Kasumi-1 (cell line): ENCODE data around the gene AGRN.
"Not testable (repeated sequence)": the region's sequence is repeated elsewhere in the genome, so short reads cannot be mapped to it uniquely, and the experiment has no call there.

ENCODE experiments used
- DNase-seq, 2 experiments: peaks; one replicate each; lab custom pipeline; 2025; lab: John Stamatoyannopoulos, UW

Gene AGRN

GRCh38 chr1:1092149-1092855 is 72.4 kb downstream of the AGRN start:
- DNase-seq, result no peak

- no peak for DNase-seq
Measured at GRCh38 chr1:1092894-1093609, 73.1 kb downstream of the AGRN start.

- DNase-seq, result no peak
Measured at GRCh38 chr1:1093610-1093943, 73.7 kb downstream of the AGRN start.

GRCh38 chr1:1094981-1095380 is 75.1 kb downstream of the AGRN start:
- DNase-seq, result no peak

GRCh38 chr1:1096136-1096535 is 76.2 kb downstream of the AGRN start:
- not testable (repeated sequence) for DNase-seq

GRCh38 chr1:1098681-1099421 is 78.9 kb downstream of the AGRN start:
- DNase-seq, result no peak

GRCh38 chr1:1099506-1100183 is 79.7 kb downstream of the AGRN start:
- DNase-seq, result no peak

GRCh38 chr1:1100296-1100695 is 80.4 kb downstream of the AGRN start:
- DNase-seq, result no peak

GRCh38 chr1:1101503-1101902 is 81.6 kb downstream of the AGRN start:
- DNase-seq, result no peak

- DNase-seq, result peak; percentile 47 to 50
Measured at GRCh38 chr1:1104152-1104551, 84.2 kb downstream of the AGRN start.
